Keratinocyte (primary cell): ENCODE data around the gene IRF6.

ENCODE experiments used
- CTCF ChIP-seq, 3 experiments: IDR thresholded peaks in 1 of 3; conservative IDR thresholded peaks in 1 of 3; optimal IDR thresholded peaks in 1 of 3; 2 replicates in 2 of 3; 3 replicates in 1 of 3; pipeline versions ENCODE3 to v1.5.1; 2011; ENCODE audit warnings: low read length in 3 of 3, mild to moderate bottlenecking in 3 of 3, moderate library complexity in 2 of 3, control low read depth in 1 of 3, inconsistent platforms in 1 of 3; ENCODE audit not compliant: insufficient read depth in 2 of 3; ENCODE audit errors: extremely low read depth in 1 of 3
- EZH2 ChIP-seq: IDR thresholded peaks from one replicate; pipeline ENCODE4 v1.6.1; 2012; ENCODE audit warnings: inconsistent platforms, mild to moderate bottlenecking, low read length, moderate library complexity

- no peak for TF ChIP-seq CTCF (optimal IDR thresholded peaks at IDR 0.05 in 1 of 3, IDR thresholded peaks at IDR 0.05 in 1 of 3, conservative IDR thresholded peaks at IDR 0.05 in 1 of 3; ENCODE audit: extremely low read depth in 1 of 3, insufficient read depth in 2 of 3, low read length in 3 of 3)
- TF ChIP-seq EZH2: no peak
These were observed 53.1 kb downstream of the IRF6 start for GRCh38 chr1:209752890-209753289.
